Heart left ventricle (tissue), 16 donors: Measurements from ENCODE around the gene MIPOL1. TPM values are rescaled to one million over a fixed set of nuclear protein-coding genes. Genes with fewer than 3 reads are reported as not detected.

ENCODE experiments used
- ATAC-seq, 4 donors: fragments of 200-7000 bp; cut with Tn5 transposase; one replicate each; pipeline ENCODE4 v1.9.1; 2020 to 2022; ENCODE audit warnings: moderate library complexity in 4 of 4, mild to moderate bottlenecking in 3 of 4, moderate number of reproducible peaks in 1 of 4
- DNase-seq, 5 donors: peaks; one replicate each; pipeline ENCODE4 v3.0.0-alpha.2; 2020
- H3K27ac ChIP-seq, 12 donors: fragments of 200-600 bp; sonication (generic) in 4 of 12; one replicate each; pipeline versions ENCODE4 v1.5.0 to v1.8.0; 2016 to 2022; ENCODE audit warnings: mild to moderate bottlenecking in 2 of 12
- H3K27me3 ChIP-seq, 9 donors: fragments of 200-600 bp; sonication (generic) in 2 of 9; one replicate each; pipeline versions ENCODE4 v1.5.1 to v1.8.0; 2016 to 2022; ENCODE audit warnings: mild to moderate bottlenecking in 3 of 9
- H3K36me3 ChIP-seq, 9 donors: fragments of 200-600 bp; sonication (generic) in 2 of 9; one replicate each; pipeline versions ENCODE4 v1.5.0 to v1.8.0; 2018 to 2022; ENCODE audit warnings: mild to moderate bottlenecking in 2 of 9
- H3K4me1 ChIP-seq, 12 donors: fragments of 200-600 bp; sonication (generic) in 4 of 12; one replicate each; pipeline versions ENCODE4 v1.5.0 to v1.8.0; 2016 to 2022; ENCODE audit warnings: mild to moderate bottlenecking in 3 of 12
- H3K4me3 ChIP-seq, 12 donors: fragments of 200-600 bp; sonication (generic) in 4 of 12; one replicate each; pipeline versions ENCODE4 v1.5.0 to v1.8.0; 2017 to 2022; ENCODE audit warnings: mild to moderate bottlenecking in 9 of 12, moderate library complexity in 4 of 12
- H3K9me3 ChIP-seq, 12 donors: fragments of 200-600 bp; sonication (generic) in 4 of 12; one replicate each; pipeline versions ENCODE4 v1.5.0 to v1.8.0; 2016 to 2022; ENCODE audit warnings: mild to moderate bottlenecking in 1 of 12
- CTCF ChIP-seq, 12 donors: fragments of 200-600 bp; sonication (generic) in 4 of 12; IDR thresholded peaks; one replicate each; pipeline versions ENCODE4 v1.5.0 to v1.8.0; 2018 to 2022; ENCODE audit warnings: antibody characterized with exemption in 12 of 12, mild to moderate bottlenecking in 5 of 12
- POLR2A ChIP-seq, 2 donors: fragments of 450-650 bp; IDR thresholded peaks; one replicate each; pipeline ENCODE4 v1.6.1; 2017; ENCODE audit warnings: antibody characterized with exemption in 2 of 2, mild to moderate bottlenecking in 2 of 2, moderate library complexity in 2 of 2
- WGBS, 4 donors: extraction: QIAGEN DNeasy Blood & Tissue Kit in 2 of 4; methylation state at CpG; one replicate each; pipeline versions ENCODE4 v1.1.5 to v1.1.7; 2013 to 2018; 5-methylcytosine and 5-hydroxymethylcytosine counted together
- intact Hi-C, 10 donors: fragments of 100-400 bp; cut with DNase I; formaldehyde crosslinking; loops; one replicate each; pipeline versions ENCODE4 v1.11.1 to v1.14.2; 2022
- polyA plus RNA-seq, 2 donors: library from polyadenylated mRNA; stranded (reverse); fragments of 200-250 nt; gene quantifications; one replicate each; pipeline ENCODE4 v1.2.3, GENCODE V29; 2013
- total RNA-seq, 9 donors: library from RNA; depleted of rRNA in 2 of 9; stranded (reverse); fragments of >200 nt in 2 of 9; fragmentation: NEBNext Ultra II Directional in 3 of 9; extraction: Animal tissue kit (Norgen Biotek cat#: 25700) in 3 of 9; gene quantifications; one replicate each; pipeline versions ENCODE4 v1.1.0 to v1.2.4, GENCODE V29; 2016 to 2023
- donor health status: ischemic (EF 13 %, LVEDD 7.1; RV severe dilation, severe dysfunction).
- donor health status: healthy with polysubstance abuse.
- donor health status: DM: no; HTN: yes; CAD: no.
- donor health status: DM: no; HTN: no; CAD: no.
- donor health status: ischemic (EF 25% LVEDD 6.9; RV normal size, moderate dysfunction).
- donor health status: ischemic (EF 25% LVEDD 5.7; RV mildly dilated, moderate dysfunction).
- donor health status: healthy.
- donor health status: DM: yes; HTN: yes; CAD: no.
- donor health status: ischemic (EF 35%, LVEDD 5.7; RV mildly dilated, moderate dysfunction).
- donor health status: nonischemic (EF 11% LVEDD 7.7; RV severe dilation, severe dysfunction).
- donor health status: DM: yes; HTN: yes; CAD: no.
- donor health status: PGD.
- donor health status: ischemic (EF 29% LVEDD 5.4; RV normal size, mild dysfunction).
- donor health status: nonischemic (EF 23%, LVEDD 6.1; RV moderate dilation, normal function).

Gene MIPOL1
- total and polyA plus RNA-seq, 11 donors, result 0.99 to 7.3 (median 5.0) TPM

GRCh38 chr14:37594238-37594970 is 396.7 kb downstream of the MIPOL1 start:
- no peak for DNase-seq
- no peak overlapping the region for H3K27ac ChIP-seq
- no peaks in the 10 kb centered on the region for H3K36me3 ChIP-seq
- peaks cover 75 to 98% (median 95%) of the 10 kb centered on the region in 9 donors for H3K27me3 ChIP-seq
- peaks cover 0 to 59% (median 20%) of the 10 kb centered on the region in 12 donors for H3K4me1 ChIP-seq
- H3K9me3 ChIP-seq, result no peaks in the 10 kb centered on the region
- peak overlapping the region in 11 of 12 donors; percentile 12 to 46 (median 30) for H3K4me3 ChIP-seq
- TF ChIP-seq CTCF (IDR thresholded peaks at IDR 0.05) (peak; percentile 23 to 63 (median 50)), POLR2A (IDR thresholded peaks at IDR 0.05) (no peak)
- intact Hi-C loops, result loop anchor here in 4 of 10 donors (10.0 kb wide), 2 partner anchors 350 to 930 kb away; partner anchors contain the start of gene PAX9 (in 2 of the 4)
- WGBS, 4 donors, result 1 to 3% (median 2%) methylated on average over 33 to 56 of the region's 56 CpGs
- ATAC-seq, result peak in 1 of 4 donors; percentile 54

GRCh38 chr14:37594971-37595808 is 397.5 kb downstream of the MIPOL1 start, which contains the start of the genes FOXA1 and TTC6:
TSS of gene FOXA1 (minus strand) at chr14:37595249. CDS start at chr14:37594972, 277 bp downstream.
TSS of gene TTC6 (plus strand) at chr14:37595629. CDS start at chr14:37622065, 26,436 bp downstream.
- ATAC-seq, result peak in 2 of 4 donors; percentile 38 to 43
- intact Hi-C loops, result loop anchor here in 4 of 10 donors (10.0 kb wide), 2 partner anchors 350 to 930 kb away; partner anchors contain the start of gene PAX9 (in 2 of the 4)
- H3K27ac ChIP-seq, result no peak within 1 kb of the TSS
- WGBS, 4 donors, result 1 to 2% (median 2%) methylated on average over 49 to 92 of the region's 92 CpGs
- H3K4me3 ChIP-seq, result peak within 1 kb of the TSS; percentile 20 to 46 (median 31)
- no peaks in the 10 kb centered on the region for H3K9me3 ChIP-seq
- H3K27me3 ChIP-seq, result peaks cover 79 to 98% (median 95%) of the 10 kb centered on the region in 9 donors
- DNase-seq, result no peak
- TF ChIP-seq POLR2A (IDR thresholded peaks at IDR 0.05), result no peak
- no peak for TF ChIP-seq CTCF (IDR thresholded peaks at IDR 0.05)
- peaks cover 0 to 67% (median 25%) of the 10 kb centered on the region in 12 donors for H3K4me1 ChIP-seq
- no peaks in the 10 kb centered on the region for H3K36me3 ChIP-seq

DNA sequence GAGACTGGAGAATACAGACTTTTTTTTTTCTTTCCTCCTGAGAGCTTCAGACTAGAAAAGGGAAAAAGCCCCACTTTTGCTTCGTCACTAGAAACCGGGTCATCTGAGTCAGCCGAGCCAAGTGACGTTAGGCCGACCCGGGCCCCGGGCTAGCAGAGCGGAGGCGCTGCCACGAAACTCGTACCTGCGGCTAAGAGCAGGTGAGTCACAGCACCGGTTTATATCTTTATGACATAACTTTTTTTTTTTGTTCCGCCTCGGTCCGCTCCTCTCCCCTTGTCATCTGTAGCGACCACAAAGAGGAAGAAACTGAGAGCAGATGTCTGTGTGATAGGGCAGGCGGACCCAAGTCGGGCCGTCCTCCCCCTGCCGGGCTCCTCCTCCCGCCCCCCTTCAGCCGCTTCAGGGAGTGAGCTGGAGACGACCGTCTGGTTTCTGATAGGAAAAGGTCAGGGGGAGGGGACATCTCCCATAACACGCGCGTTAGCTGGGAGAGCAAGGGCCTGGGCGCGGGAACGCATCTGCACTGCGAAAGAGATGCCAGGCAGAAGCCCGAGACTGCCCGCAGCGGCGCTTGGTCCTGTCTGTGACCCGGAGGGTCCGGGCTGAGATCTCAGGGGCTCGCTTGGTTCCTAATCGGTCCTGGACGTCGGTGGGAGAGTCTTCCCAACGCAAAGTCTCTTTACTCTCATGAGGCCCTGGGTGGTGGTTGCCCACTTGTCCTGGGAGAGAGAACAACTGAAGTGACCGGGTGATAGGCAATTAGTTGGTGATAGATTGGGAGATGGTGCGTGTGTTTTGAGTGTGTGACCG is 398.3 kb downstream of the MIPOL1 start:
- H3K9me3 ChIP-seq, result no peaks in the 10 kb centered on the region
- ATAC-seq, result peak in 1 of 4 donors; percentile 30
- no peak for TF ChIP-seq POLR2A (IDR thresholded peaks at IDR 0.05)
- TF ChIP-seq CTCF (IDR thresholded peaks at IDR 0.05), result no peak
- no peak for DNase-seq
- intact Hi-C loops, result loop anchor here in 4 of 10 donors (10.0 kb wide), 2 partner anchors 351 to 931 kb away; partner anchors contain the start of gene PAX9 (in 2 of the 4)
- peaks cover 79 to 98% (median 95%) of the 10 kb centered on the region in 9 donors for H3K27me3 ChIP-seq
- no peak overlapping the region for H3K27ac ChIP-seq
- 3 to 5% (median 4%) methylated on average over 45 to 46 of the region's 46 CpGs for WGBS, 4 donors
- no peaks in the 10 kb centered on the region for H3K36me3 ChIP-seq
- peaks cover 0 to 67% (median 25%) of the 10 kb centered on the region in 12 donors for H3K4me1 ChIP-seq
- H3K4me3 ChIP-seq, result peak overlapping the region in 10 of 12 donors; percentile 11 to 46 (median 34)
